ENCODE measurements around the gene IFNAR1. TPM values are rescaled to one million over a fixed set of nuclear protein-coding genes. Genes with fewer than 3 reads are reported as not detected.

The IFNAR1 gene
- total RNA-seq, 1 donor = 4.6 TPM

- no peak for DNase-seq (ENCODE audit: low read depth in 2 of 3, low spot score in 2 of 3)
Observed at GRCh38 chr21:33339918-33340317, 15.1 kb downstream of the IFNAR1 start.

- no peak for DNase-seq (ENCODE audit: low read depth in 2 of 3, low spot score in 2 of 3)
Observed at GRCh38 chr21:33345751-33346238, 21.0 kb downstream of the IFNAR1 start.

- DNase-seq (ENCODE audit: low read depth in 2 of 3, low spot score in 2 of 3) = no peak
Observed at GRCh38 chr21:33348706-33349105, 23.9 kb downstream of the IFNAR1 start.

GRCh38 chr21:33350676-33351075, 25.9 kb downstream of the IFNAR1 start:
- no peak for DNase-seq (ENCODE audit: low read depth in 2 of 3, low spot score in 2 of 3)

- DNase-seq (ENCODE audit: low read depth in 2 of 3, low spot score in 2 of 3) = no peak
Observed at GRCh38 chr21:33355355-33355754, 30.6 kb downstream of the IFNAR1 start.

- no peak for DNase-seq (ENCODE audit: low read depth in 2 of 3, low spot score in 2 of 3)
Observed at GRCh38 chr21:33355996-33356395, 31.2 kb downstream of the IFNAR1 start.

- no peak for DNase-seq (ENCODE audit: low read depth in 2 of 3, low spot score in 2 of 3)
Observed at GRCh38 chr21:33357177-33357576, 32.4 kb downstream of the IFNAR1 start.

- DNase-seq (ENCODE audit: low read depth in 2 of 3, low spot score in 2 of 3) = no peak
Observed at GRCh38 chr21:33359446-33359845, 34.7 kb downstream of the IFNAR1 start.

GRCh38 chr21:33360281-33360680, 35.5 kb downstream of the IFNAR1 start:
- DNase-seq (ENCODE audit: low read depth in 2 of 3, low spot score in 2 of 3) = no peak

- peak; percentile 71 to 80 (median 75) for DNase-seq (ENCODE audit: low read depth in 2 of 3, low spot score in 2 of 3)
Observed at GRCh38 chr21:33360881-33361602, 36.3 kb downstream of the IFNAR1 start.

- peak; percentile 60 to 73 (median 72) for DNase-seq (ENCODE audit: low read depth in 2 of 3, low spot score in 2 of 3)
Observed at GRCh38 chr21:33362044-33362555, 37.3 kb downstream of the IFNAR1 start.

GRCh38 chr21:33363911-33364609, 39.3 kb downstream of the IFNAR1 start:
- peak in 1 of 3 donors; percentile 43 for DNase-seq (ENCODE audit: low read depth in 2 of 3, low spot score in 2 of 3)

- no peak for DNase-seq (ENCODE audit: low read depth in 2 of 3, low spot score in 2 of 3)
Observed at GRCh38 chr21:33364830-33365229, 40.1 kb downstream of the IFNAR1 start.

- DNase-seq (ENCODE audit: low read depth in 2 of 3, low spot score in 2 of 3) = no peak
Observed at GRCh38 chr21:33367309-33367973, 42.7 kb downstream of the IFNAR1 start.

- DNase-seq (ENCODE audit: low read depth in 2 of 3, low spot score in 2 of 3) = peak in 1 of 3 donors; percentile 66
Observed at GRCh38 chr21:33368124-33368523, 43.4 kb downstream of the IFNAR1 start.

- DNase-seq (ENCODE audit: low read depth in 2 of 3, low spot score in 2 of 3) = no peak
Observed at GRCh38 chr21:33368576-33368975, 43.8 kb downstream of the IFNAR1 start.

- no peak for DNase-seq (ENCODE audit: low read depth in 2 of 3, low spot score in 2 of 3)
Observed at GRCh38 chr21:33369586-33369985, 44.8 kb downstream of the IFNAR1 start.

GRCh38 chr21:33370305-33370704, 45.5 kb downstream of the IFNAR1 start:
- no peak for DNase-seq (ENCODE audit: low read depth in 2 of 3, low spot score in 2 of 3)

- DNase-seq (ENCODE audit: low read depth in 2 of 3, low spot score in 2 of 3) = no peak
Observed at GRCh38 chr21:33371366-33371765, 46.6 kb downstream of the IFNAR1 start.

GRCh38 chr21:33372582-33372981, 47.8 kb downstream of the IFNAR1 start:
- DNase-seq (ENCODE audit: low read depth in 2 of 3, low spot score in 2 of 3) = no peak

- DNase-seq (ENCODE audit: low read depth in 2 of 3, low spot score in 2 of 3) = no peak
Observed at GRCh38 chr21:33373451-33373850, 48.7 kb downstream of the IFNAR1 start.
